ENCODE measurements around the gene GALR2.

DNA sequence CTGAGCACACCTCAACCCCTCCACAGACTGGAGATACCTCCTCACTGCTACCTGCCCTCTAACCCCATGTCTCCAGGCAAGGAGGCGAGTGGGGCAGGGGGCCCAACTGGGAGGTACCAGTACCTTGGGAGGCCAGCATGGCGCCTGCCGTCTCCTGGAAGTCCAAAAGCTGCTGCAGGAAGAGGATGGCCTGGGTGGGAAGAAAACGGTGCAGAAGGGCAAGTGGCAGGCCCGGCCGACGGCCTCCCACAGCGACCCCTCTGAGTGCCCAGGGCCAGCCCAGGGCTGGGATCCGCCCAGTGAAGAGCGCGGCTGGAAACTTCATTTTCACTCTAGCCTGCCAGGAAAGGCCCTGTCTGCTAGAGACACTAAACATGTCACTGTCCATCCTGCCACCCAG lies 12.9 kb downstream of the GALR2 start:
- TF ChIP-seq, protein P1, sequence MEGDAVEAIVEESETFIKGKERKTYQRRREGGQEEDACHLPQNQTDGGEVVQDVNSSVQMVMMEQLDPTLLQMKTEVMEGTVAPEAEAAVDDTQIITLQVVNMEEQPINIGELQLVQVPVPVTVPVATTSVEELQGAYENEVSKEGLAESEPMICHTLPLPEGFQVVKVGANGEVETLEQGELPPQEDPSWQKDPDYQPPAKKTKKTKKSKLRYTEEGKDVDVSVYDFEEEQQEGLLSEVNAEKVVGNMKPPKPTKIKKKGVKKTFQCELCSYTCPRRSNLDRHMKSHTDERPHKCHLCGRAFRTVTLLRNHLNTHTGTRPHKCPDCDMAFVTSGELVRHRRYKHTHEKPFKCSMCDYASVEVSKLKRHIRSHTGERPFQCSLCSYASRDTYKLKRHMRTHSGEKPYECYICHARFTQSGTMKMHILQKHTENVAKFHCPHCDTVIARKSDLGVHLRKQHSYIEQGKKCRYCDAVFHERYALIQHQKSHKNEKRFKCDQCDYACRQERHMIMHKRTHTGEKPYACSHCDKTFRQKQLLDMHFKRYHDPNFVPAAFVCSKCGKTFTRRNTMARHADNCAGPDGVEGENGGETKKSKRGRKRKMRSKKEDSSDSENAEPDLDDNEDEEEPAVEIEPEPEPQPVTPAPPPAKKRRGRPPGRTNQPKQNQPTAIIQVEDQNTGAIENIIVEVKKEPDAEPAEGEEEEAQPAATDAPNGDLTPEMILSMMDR (IDR thresholded peaks at IDR 0.05): no peak
- TF ChIP-seq EP300 (IDR thresholded peaks at IDR 0.05) (no peak), POLR2AphosphoS5 (IDR thresholded peaks at IDR 0.05) (no peak), POLR2A (IDR thresholded peaks at IDR 0.05) (no peak)
